ENCODE measurements around the gene ZFP36L2.

ZFP36L2 gene, protein sequence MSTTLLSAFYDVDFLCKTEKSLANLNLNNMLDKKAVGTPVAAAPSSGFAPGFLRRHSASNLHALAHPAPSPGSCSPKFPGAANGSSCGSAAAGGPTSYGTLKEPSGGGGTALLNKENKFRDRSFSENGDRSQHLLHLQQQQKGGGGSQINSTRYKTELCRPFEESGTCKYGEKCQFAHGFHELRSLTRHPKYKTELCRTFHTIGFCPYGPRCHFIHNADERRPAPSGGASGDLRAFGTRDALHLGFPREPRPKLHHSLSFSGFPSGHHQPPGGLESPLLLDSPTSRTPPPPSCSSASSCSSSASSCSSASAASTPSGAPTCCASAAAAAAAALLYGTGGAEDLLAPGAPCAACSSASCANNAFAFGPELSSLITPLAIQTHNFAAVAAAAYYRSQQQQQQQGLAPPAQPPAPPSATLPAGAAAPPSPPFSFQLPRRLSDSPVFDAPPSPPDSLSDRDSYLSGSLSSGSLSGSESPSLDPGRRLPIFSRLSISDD

DNA sequence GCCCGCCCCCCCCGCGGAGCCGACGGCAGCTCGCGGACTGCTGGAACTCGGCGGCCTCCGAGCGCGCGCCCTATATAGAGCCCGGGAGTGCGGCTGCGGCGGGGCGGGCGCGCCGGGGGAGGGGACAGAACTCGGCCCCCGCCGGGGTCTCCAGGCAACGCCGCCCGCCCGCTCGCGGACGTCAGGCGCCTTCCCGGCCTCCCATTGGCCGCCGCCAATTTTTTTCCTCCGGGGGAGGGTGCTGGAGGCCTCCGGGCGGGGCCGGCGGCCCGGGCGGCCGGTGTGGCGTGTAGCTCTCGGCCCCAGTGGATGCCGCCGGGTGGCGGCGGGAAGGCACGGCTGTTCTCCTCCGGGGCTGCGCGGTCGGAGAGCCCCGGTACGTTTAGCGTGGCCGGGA, at the start of gene ZFP36L2:
Gene ZFP36L2 (minus strand): TSS at position 49 of the 397 bp plus-strand sequence. CDS start 291 bp downstream, outside the sequence.
- DNase-seq, result peak; percentile 96

DNA sequence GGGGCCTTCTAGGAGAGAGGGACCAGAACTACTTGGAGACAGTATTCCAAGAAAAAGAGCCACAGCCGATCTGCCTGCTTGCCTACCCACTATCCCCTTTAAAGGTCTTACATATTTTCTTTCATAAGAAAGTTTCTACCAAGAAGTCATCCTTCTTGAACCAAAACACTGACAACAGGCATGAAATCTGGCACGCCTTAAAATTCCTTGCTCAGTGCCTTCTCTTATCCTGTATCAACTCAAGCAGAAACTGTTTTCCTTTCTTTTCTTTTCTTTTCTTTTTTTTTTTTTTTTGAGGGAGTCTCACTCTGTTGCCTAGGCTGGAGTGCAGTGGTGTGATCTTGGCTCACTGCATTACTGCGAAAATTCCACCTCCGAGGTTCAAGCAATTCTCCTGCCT, 48.3 kb upstream of the ZFP36L2 start:
- DNase-seq, result no peak

DNA sequence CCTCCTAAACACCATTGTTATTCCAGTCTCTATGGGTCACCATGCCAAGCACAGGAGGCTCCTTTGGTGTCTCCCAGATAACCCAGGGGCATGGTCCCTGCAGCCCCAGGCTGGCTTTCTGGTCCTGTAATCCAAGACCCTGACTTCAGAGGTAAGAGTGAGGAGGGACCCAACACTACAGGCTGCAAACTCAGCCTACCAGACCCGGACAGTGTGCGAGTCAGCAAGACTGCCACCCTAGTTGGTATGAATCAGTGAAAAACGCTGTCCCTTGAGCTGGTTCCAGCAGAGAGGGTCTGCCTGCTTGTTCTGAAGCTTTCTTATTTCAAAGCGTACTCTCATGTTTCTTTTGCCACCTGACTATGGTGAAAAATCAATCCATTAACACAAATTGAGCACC, 47.6 kb upstream of the ZFP36L2 start:
- no peak for DNase-seq

DNA sequence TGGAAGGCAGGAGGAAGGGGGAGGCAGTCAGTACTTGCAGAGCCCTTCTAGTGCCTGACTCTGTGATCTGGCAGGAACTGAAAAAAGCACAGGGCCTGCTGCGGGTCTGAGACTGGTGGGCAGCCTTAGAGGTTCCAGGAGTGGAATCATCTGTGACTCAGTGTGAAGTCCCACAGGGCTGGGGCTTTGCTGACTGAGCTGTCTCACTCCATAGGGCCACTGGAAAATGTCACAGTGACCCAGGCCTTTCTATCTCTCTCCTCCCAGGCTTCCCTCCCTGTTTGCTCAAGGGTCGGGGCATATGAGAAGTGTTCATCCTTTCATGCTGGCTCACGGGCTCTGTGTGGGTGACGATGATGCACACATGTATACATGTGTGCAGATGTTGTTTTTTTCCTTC, 47.1 kb upstream of the ZFP36L2 start:
- no peak for DNase-seq

DNA sequence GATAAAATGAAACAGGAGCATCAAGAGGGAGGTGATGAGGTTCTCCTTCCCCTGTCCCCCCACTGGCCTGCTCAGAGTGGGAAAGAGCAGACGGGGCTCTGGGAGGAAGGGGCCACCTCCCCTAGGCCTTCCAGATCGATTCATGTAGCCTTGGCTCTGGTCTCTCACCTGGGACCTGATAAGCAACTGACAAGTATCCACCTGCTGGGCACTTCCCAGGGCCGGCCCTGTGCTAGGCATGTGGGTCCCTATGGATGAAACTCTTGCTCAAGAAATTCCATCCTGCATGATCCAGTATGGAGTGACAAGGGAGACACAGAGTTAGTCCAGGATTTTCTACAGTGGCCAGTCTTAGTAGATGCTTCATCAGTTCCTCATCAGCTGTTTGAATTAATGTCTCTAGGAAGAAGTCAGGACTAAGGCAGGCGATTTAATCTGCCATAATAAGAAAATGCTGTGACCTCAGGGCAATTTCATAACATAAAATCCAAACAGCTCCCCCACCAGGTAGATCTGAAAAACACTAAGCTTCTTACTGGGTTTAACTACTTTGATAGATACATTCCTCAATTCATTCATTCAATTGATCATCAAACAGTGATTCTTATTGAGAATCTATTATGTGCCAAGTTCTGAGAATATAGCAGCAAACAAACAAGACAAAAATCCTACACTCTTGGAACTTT, 44.7 kb upstream of the ZFP36L2 start:
- DNase-seq, result no peak

DNA sequence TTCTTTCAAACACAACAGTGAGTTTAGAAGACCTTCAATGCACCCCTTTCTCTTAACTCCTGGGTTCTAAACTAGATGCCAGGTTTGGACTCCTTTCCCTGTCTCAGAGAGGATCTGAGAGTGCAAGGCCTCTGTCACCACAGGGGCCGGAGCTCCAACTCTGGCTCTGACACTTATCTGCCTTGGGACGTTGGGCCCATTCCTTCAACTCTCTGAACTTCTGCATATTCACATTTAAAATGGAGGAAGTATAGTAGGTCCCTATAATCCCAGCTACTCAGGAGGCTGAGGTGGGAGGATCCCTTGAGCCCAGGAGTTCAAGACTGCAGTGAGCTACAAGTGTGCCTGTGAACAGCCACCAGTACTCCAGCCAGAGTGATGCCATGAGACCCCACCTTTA, 44.1 kb upstream of the ZFP36L2 start:
- no peak for DNase-seq

DNA sequence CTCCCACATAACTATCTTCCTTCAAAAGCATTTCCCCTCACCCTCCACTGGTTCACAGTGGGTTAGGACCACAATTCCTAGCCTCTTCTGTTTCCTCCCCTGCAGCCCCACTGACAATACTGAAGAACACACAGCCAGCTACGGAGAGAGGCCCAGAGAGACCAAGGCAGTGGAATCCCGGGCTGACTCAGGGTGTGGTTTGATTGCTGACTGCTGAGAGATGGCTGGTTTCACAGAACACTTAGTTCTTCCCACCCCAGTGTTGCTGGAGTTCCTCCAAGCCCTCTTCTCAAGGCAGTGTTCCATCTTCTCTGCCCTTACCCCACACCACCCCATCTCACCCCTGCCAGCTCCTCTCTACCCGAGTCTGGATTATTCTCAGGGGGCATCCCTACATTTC, 43.3 kb upstream of the ZFP36L2 start:
- no peak for DNase-seq

DNA sequence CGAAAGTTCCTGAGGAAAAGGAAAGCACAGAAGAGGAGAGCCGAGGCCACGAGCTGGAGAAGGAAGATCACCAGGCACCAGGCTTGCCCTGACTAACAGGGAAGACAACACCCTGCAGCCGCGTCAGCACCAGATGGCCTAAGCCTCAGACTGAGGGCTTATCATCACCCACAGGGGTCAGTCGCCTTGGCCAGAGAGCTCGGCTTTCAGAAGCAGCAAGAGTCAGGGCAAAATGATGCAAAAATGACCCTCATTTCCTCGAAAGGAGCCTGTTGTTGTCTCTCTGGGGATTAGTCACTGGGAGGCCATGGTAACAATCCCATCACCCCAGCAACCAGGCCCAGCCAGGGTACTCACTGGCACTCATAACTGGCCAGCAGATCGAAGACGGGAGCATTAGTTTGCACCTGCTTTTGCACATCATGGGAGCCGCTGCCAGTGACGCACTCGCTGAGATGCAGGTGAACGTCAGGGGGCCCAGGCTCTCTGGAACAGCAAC, 42.7 kb upstream of the ZFP36L2 start:
- DNase-seq, result no peak

DNA sequence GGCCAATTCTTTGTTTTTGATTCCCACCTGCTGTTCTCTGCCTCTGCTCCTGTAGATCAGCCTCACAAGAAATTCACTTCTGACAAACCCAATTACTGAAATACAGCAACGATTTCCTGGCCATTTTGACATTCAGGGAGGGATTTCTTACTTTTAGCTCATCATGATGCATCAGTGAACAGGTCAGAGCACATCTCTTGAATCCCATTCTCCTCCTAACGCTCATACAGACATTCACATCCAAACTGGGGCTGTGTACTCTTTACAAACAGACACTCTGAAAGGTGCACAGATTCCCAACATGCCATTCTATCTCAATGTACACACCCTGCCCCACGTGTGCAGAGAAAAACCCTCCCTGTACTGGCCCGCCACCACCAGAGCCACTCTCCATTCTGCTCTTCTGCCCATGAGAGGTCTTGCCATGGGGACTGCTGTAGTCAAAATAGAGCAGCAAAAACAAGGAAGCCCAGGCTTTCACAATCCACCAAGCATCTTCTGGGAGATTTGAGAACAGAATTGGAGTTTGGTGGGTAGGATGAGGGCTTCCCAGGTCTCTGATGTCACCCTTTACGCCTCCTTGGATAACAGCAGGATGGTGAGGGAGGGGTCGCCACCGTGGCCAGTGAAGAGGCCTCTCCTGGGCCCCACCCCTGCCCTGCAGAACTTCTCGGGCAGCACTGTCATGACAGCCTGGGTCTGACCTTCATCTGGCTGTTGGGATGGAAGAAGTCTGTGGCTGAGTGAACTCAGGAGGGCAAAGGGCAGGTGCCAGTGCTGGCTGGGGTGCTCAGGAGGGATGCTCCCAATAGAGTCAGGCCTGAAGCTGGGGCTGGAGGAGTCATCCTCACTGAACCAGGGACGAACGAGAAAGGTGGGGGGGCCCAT, 41.9 kb upstream of the ZFP36L2 start:
- no peak for DNase-seq

DNA sequence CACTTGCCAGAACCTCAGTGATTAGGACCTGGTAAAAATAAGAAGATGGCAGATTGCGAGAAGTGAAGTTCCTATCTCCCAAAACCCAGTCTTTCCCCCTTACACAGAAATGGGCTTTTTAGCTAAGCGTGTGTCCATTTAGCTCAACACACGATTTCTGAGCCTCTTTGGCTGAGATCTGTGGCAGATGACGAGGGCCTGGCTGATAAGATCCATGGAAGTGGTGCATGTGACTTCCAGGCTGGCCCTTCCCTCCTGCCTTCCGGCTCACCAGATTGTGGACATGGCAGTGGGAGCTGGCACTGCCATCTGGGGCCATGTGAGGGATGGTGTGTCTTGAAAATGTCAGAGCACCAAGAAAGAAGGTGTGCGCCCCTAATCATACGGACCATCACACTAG, 41.0 kb upstream of the ZFP36L2 start:
- no peak for DNase-seq

DNA sequence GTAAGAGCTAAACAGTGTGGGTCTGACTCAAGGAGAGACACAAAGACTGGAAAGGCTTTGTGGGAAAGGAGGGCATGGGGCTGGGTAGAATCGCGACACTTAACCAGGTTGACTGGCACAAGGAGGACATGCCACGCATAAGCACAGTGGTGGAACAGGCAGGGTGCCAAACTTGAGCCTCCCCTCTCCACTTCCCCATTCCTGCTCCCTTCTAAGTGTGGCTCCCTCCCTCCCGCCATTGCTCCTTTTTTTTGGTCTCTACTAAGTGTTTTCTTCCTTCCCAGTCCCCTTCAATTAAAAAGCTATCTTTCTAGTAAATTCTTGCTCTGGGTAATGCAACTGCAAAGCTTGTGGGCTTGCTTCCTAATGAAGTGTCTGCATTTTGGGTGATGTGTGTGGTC, 40.3 kb upstream of the ZFP36L2 start:
- no peak for DNase-seq

DNA sequence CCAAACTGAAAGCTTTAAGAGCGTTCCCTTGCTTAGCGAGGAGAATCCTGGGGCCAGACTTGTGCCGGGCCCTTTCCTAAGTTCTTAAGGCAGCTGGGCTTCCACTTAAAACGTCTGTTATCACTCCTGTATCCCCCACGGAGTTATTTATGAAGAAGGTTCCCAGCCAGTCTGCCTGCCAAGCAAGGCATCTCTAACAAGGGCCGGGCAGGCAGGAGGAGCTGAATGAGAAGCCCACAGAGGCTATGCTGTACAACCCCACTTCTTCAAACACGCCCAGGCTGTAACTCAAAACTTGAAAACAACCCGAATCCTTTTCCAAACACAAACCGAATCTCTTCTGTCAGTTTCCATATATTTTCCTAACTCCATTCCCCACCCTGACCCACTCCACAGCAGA, 39.0 kb upstream of the ZFP36L2 start:
- no peak for DNase-seq

DNA sequence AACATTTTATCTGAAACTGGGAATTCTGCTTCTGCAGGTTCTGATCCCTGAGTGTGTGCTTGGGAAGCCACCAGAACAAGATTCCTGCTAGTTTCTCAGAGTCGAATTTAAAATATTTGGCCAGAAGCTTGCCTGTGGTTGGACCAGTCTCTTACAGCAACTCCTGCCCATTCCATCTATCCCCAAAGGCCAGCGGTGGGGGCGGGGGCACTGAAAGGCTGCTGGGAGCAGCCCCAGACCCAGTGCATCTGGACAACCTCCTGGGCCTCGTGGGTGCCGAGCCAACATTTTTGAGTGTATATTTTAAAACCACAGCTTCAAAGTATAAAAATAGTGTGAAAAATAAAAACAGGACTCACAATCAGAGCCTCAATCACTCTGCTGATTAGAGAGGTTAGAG, 38.6 kb upstream of the ZFP36L2 start:
- DNase-seq, result no peak

DNA sequence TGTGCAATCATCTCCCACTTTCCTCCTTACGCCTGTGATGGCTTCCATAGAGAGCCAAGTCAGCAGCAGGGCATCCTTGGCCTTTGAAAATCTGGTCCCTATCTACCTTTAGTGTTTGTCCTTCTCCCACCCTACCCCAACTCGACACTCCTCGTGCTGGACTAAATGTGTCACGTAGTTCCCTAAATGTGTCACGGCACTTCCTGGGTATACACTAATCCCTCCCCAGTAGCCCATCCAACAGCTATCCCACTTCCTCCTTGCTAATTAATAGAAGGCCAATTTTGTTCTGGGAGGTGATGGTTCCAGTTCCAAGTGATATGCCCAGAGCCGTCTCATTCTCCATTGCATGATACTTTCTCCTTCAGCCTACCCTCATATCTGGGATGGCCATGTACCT, 36.5 kb upstream of the ZFP36L2 start:
- DNase-seq, result no peak

DNA sequence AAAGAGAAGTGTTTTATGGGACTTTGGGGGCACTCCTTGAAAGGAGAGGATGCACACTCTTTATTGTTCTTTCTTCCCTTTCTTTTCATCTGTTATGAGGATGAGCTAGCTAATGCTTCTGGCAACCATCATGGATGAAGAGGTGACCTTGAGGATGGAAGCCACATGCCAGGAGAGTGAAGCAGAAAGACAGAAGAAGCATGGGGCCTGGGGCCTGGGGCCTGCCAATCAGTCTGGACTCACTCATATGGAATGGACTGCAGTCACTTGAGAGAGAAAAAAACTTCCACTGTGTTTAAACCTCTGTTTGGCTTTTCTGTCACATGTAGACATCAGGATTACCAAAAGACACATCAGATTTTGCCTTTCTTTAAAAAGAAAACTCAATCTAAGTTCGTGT, 35.8 kb upstream of the ZFP36L2 start:
- DNase-seq, result no peak

DNA sequence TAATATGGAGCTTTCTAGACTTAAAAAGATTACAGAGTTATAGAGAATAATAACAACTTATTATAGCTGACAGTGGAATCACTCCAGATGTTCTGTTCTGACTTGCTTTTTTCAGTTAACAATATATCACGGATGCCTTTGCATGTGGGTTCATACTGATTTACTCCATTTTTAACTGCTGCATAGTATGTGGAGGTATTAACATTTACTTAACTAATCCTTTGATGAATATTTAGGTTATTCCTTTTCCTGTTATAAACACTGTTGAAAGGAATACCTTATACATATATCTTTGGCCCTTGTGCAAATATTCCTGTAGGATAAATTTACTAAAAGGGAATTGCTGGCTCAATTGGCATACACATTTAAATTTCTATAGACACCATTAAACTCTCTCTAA, 33.1 kb upstream of the ZFP36L2 start:
- DNase-seq, result no peak

DNA sequence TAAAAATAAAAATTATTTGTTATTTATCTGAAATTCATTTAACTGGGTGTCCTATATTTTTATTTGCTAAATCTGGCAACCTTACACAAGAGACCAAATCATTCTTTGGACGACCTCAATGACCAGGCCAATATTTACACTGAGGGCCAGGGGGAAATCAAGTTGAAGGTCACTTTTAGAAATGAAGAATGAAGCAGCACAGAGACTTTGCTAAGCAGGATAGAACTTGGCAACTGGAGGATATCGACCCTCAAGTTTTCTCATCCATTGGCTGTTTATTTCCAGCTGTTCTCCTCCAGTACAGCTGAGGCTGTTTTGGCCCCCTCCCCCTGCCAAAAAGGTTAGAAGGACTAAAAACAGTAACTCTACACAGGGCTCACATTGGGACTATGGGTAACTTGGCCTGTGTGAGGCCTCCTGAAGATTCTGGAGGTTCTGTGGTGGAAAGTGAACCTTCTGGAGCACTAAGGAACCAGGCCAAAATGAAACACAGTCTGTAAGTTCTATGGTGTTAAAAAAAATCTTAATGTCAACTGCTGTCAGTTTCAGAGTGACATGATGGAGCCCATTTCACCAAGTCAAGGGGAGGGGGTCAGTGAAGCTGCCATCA, 32.2 kb upstream of the ZFP36L2 start:
- DNase-seq, result no peak

DNA sequence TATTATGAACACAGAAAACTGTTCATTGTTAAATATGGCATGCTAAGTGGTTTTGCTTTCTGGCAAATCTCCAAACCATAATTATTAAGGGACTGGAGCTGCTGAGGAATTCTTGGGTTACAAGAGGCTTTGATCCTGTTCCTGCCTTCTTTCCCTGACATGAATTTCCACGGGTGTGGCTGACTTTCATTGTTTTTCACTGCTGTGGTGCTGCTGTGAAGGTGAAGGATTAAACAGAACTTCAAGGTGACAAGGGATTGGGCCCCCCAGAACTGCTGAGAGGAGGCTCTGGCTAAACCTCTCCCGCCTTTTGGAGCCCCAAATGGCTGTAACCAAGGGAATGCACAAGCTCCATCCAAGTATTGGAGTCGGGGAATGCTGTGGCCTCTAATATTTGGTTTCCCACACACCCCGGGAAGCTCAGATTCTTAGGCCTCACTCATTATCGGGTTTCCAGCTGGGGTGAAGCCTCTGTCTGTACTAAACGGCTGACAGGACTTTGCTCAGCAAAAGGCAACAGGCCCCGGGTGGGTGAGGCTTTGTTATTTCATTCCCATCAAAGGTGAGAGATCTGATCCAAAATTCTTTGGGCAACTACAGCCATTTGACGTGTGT, 29.0 kb upstream of the ZFP36L2 start:
- no peak for DNase-seq

DNA sequence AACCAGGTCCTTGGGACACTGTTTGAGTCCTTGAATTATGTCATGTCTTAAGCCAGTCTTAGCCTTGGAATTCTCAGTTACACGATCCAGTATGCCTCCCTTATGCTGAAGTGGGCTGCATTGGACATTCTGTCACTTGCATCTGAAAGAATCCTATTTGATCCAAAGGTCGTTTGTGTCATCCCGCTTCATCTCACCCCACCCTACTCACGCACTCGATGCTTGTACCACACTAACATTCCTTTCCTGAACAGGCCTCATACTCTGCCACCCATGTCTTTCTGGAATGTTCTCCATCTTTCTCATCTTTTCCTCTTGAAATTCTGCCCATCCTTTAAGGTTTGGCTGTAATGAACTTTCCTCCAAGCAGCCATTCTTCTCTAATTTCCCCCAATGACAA, 27.9 kb upstream of the ZFP36L2 start:
- DNase-seq, result no peak

DNA sequence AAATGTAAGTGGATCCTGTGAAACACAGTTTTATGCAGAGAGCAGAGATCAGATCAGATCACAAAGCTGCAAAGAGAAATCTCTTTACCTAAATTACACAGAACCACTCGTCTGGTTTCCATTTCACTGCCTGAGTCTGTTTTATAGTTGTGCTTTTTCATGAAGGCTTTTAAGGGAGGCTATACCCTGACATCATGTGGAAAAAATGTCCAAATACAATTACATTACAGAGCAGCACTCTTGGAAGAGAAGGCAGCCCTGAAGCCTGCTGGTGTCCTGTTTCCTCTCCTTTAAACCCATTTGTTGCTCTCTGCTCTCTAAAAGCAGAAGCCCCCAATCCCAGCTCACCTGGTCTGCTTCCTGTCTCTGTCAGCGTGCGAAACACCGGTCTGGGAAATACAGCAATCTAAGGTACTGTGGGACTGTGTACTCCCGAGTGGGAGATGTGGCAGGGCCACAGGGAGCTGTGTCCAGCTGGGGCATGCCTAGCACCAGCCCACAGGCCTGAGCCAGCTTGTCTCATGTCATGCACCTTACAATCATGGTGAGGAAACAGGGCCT, 24.8 kb upstream of the ZFP36L2 start:
- no peak for DNase-seq

DNA sequence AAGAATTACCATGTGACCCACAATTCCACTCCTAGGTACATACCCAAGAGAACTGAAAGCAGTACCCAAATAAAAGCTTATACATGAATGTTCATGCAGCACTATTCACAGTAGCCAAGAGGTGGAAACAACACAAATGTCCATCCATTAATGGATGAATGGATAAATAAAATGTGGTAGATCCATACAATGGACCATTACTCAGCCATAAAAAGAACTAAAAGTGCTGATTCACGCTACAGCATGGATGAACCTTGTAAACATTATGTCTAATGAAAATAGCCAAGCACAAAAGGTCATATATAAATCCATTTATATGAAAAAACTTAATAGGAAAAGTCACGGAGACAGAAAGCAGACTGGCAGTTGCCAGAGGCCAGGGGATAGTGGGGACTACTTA, 23.6 kb upstream of the ZFP36L2 start:
- no peak for DNase-seq

DNA sequence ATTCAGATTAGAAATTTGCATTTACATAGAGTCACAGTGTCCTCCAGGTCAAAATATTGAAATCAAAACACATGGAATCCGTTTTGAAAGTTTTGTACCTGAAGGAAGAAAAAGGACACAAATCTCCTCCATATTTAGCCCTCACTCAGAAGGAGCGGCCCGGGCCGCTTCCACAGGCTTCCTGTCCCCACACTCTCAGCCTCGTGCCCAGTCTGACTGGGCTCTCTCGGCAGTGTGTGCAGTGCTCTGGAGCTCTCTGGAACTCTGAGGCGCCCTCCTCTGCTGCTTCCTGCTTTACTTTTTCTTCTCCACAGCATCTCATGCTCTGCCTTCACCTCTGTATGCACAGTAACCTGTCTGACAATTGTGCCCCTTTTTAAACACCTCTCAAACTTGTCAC, 22.2 kb upstream of the ZFP36L2 start:
- DNase-seq, result no peak
